ENCODE data around the gene TMCC2.

Gene TMCC2

DNA sequence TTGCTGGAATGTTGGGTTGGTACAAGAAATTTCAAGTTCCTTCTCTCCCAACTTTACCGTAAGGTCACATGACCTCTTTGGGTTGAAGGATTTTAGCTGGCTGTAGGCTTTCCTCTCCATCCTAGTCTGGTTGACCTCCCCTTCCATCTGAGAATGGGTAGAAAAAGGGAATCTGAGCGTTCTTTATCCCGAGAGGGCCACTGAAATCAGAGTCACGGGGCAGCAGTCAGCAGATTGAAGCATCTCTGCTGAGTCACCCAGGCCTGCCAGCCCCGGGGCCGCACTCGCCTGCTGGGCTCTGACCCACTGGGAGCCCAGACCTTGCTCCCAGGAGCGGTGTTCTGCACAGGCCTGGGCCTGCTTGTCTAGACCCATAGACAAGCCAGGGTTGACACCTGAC lies 31.0 kb downstream of the TMCC2 start:
- TF ChIP-seq, protein P1, sequence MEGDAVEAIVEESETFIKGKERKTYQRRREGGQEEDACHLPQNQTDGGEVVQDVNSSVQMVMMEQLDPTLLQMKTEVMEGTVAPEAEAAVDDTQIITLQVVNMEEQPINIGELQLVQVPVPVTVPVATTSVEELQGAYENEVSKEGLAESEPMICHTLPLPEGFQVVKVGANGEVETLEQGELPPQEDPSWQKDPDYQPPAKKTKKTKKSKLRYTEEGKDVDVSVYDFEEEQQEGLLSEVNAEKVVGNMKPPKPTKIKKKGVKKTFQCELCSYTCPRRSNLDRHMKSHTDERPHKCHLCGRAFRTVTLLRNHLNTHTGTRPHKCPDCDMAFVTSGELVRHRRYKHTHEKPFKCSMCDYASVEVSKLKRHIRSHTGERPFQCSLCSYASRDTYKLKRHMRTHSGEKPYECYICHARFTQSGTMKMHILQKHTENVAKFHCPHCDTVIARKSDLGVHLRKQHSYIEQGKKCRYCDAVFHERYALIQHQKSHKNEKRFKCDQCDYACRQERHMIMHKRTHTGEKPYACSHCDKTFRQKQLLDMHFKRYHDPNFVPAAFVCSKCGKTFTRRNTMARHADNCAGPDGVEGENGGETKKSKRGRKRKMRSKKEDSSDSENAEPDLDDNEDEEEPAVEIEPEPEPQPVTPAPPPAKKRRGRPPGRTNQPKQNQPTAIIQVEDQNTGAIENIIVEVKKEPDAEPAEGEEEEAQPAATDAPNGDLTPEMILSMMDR (IDR thresholded peaks at IDR 0.05; ENCODE audit: insufficient read depth, low read depth, low read length, missing control alignments) = no peak
- DNase-seq (ENCODE audit: low read depth) = peak; percentile 94
- no peak overlapping the region for H3K4me3 ChIP-seq (ENCODE audit: low read length)

DNA sequence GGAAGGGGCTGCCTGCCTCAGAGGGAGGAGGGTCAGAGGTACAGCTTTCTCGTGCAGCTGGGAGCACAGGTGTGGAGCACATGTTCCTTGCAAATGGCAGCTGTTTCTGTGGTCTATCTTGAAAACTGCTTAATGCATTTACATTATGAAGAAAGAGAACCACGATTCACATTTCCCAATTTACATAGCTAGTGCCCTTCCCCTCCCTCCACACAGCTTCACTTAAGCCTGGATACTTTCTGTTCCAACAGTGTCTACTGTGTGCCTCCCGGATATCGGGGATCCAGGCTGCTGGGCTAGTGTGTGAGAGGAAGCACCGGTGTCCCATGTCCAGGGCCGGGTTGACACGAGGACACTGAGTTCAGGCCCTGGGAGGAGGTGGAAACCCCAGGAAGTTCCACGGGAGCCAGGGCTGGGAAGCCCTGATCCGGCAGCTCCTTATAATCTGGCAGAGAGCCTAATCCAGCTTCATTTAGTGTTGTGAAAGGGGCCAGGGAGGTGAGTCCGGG lies 31.6 kb downstream of the TMCC2 start:
- no peak for DNase-seq (ENCODE audit: low read depth)
- TF ChIP-seq, protein P1 (IDR thresholded peaks at IDR 0.05; ENCODE audit: insufficient read depth, low read depth, low read length, missing control alignments) = no peak
- no peak overlapping the region for H3K4me3 ChIP-seq (ENCODE audit: low read length)

DNA sequence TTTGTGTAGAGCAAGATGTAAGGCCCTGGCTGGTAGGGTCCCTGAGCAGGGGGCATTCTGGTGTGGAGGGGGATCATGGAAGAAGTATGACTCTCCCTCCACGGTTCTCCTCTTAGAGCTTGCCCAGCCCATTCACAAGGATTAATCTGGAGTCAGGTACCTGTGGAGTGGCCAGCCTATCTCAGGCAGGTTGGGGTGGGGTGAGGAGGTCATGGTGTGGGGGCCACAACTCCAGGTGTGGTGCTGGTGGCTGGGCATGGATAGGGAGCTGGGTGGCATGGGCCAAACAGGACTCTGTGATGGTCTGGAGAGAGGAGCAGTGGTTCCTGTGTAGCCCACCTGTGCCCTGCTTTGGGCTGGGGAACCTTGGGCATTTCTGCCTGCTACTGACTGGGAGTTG lies 32.3 kb downstream of the TMCC2 start:
- TF ChIP-seq, protein P1 (IDR thresholded peaks at IDR 0.05; ENCODE audit: insufficient read depth, low read depth, low read length, missing control alignments) = no peak
- H3K4me3 ChIP-seq (ENCODE audit: low read length) = no peak overlapping the region
- no peak for DNase-seq (ENCODE audit: low read depth)

DNA sequence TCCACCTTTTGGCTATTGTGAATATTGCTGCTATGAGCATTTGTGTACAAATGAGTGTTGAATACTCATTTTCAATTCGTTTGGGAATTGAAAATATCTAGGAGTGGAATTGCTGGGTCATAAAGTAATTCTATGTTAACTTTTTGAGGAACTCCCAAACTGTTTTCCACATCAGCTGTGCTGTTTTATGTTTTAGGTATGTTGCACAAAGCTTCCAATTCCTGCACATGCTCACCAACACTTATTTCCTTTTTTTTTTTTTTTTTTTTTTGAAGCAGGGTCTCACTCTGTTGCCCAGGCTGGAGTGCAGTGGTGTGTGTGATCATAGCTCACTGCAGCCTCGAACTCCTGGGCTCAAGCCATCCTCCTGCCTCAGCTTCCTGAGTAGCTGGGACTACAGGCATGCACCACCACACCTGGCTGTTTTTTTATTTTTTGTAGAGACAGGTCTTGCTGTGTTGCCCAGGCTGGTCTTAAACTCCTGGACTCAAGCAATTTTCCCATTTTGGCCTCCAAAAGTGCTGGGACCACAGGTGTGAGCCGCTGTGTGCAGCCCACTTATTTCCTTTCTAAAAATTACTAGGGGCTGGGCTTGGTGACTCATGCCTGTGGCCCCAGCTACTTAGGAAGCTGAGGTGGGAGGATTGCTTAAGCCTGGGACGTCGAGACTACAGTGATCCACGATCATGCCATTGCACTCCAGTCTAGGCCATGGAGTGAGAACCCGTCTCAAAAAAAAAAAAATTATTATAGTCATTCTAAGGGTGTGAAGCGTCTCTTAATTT lies 33.4 kb downstream of the TMCC2 start:
- no peak overlapping the region for H3K4me3 ChIP-seq (ENCODE audit: low read length)
- TF ChIP-seq, protein P1 (IDR thresholded peaks at IDR 0.05; ENCODE audit: insufficient read depth, low read depth, low read length, missing control alignments) = no peak
- peak; percentile 71 for DNase-seq (ENCODE audit: low read depth)

DNA sequence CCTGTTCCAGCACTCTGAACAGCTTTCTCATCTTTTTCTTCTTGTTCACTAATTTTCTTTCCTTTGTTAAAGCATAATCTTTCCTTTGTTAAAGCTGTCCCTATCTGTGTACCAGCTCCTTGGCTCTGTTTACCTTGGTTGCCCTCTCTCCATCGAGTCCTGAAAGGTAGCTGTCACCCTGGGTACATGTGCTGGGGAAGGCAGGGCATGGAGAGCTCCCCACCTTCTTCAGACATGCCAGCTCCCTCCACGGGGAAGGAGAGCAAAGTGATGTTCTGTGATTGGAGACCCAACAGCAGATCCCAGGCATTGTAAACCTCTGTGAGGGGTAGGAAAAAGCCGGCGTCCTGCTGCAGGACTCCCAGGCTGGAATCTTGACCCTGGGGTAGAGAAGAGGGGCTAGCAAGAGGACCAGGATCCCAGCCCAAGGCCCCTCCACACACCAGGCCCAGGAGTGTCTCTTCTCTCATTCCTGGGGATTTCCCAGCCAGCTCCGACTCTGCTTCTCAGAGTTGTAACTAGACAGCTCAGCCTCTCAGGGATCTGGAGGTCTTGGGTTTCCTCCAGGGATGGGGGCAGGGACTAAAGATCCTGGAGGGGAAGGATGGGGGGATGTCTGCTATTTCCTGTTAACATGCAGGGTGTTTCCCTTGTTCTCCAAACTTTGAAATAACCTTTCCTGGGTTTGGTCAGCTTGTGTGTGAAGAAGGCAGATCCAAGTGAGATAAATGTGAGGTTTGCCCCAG lies 34.4 kb downstream of the TMCC2 start:
- TF ChIP-seq, protein P1 (IDR thresholded peaks at IDR 0.05; ENCODE audit: insufficient read depth, low read depth, low read length, missing control alignments) = no peak
- no peak overlapping the region for H3K4me3 ChIP-seq (ENCODE audit: low read length)
- DNase-seq (ENCODE audit: low read depth) = no peak

DNA sequence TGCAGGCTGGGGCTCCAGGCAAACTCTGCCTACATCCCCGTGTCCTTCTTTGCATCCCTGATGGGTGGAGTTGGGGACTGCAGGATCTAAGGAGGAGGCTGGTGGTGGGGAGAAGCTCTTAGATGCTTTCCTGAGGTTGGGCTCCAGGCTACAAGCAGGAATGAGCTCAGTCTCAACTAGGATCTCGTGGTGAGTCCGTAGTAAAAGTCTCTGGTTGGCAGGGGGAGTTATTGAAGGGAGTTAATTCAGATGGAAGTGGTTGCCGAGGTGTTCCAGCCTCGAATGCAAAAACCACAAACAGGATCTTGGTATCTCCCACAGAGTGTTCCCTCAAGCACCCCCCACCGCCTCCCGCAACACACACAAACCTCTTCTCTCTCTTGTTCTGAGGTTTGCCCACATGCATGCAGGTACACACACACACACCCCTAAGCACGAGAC lies 35.0 kb downstream of the TMCC2 start:
- no peak for DNase-seq (ENCODE audit: low read depth)
- no peak overlapping the region for H3K4me3 ChIP-seq (ENCODE audit: low read length)
- TF ChIP-seq, protein P1 (IDR thresholded peaks at IDR 0.05; ENCODE audit: insufficient read depth, low read depth, low read length, missing control alignments) = no peak

All from epithelial cell of esophagus (primary cell).